Central memory CD4-positive, alpha-beta T cell (primary cell): Measurements from ENCODE around the gene VPS35L.
"Not testable (repeated sequence)": the region's sequence is repeated elsewhere in the genome, so short reads cannot be mapped to it uniquely, and the experiment has no call there.

Source experiments
- DNase-seq: peaks from one replicate; pipeline ENCODE4 v3.0.0; 2022

Gene VPS35L

DNA sequence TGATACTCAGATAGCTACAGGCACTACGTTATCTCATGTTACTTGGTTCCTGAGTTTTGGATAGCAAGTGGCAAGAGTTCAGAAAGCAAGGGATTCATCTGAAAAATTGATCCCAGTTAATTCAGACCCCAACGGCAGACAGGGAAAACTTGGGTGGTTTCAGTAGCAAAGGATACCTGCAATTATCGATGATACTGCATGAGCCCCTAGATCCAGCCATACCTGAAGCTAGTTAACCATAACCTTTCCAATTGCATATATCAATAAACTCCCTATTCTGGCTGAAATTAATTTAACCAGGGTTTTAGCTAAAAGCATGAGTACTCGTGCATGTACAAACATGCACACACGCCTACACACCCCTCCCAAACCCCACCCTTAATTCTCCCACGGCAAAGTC lies 158.2 kb downstream of the VPS35L start:
- DNase-seq = no peak

DNA sequence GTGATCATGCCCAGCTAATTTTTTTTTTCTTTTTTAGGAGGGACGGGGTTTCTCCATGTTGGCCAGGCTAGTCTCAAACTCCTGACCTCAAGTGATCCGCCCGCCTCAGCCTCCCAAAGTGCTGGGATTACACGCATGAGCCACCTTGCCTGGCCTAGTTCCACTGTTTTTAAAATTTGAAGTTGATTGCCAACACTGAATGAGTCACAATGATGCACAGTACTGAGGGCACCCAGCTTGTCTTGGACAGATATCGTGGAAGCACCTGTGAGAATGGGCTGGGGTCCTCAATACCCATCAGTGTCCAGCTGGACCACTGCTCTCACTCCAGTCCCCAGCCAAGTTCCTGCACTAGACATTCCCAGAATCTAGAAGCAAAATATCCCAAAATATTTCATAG lies 160.1 kb downstream of the VPS35L start:
- DNase-seq = no peak

DNA sequence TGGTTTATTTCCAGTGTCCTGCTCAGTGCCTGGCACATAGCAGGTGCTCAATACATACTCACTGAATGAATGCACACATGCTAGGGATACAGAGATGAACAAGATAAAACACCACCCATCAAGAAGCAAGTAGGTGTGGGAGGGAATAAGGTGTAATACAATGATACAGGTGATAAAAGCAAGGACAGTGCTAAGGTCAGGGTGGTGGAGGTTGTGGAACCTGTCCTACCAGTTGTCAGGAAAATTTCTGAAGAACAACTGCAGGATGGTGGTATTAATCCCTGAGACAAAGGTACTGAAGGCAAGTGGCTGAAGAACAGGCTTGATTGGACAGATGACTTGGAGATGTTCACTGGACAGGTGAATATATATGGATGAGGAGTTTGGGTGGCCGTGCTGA lies 160.7 kb downstream of the VPS35L start:
- DNase-seq = no peak

DNA sequence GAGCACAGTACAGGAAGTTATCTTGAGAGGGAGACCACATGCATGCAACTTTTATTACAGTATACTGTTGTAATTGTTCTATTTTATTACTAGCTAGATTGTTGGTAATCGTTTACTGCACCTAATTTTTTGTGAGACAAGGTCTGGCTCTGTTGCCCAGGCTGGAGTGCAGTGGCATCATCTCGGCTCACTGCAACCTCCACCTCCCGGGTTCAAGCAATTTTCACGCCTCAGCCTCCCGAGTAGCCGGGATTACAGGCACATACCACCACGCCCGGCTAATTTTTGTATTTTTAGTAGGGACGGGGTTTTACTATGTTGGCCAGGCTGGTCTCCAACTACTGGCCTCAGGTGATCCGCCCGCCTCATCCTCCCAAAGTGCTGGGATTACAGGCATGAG lies 161.2 kb downstream of the VPS35L start:
- DNase-seq = not testable (repeated sequence)

DNA sequence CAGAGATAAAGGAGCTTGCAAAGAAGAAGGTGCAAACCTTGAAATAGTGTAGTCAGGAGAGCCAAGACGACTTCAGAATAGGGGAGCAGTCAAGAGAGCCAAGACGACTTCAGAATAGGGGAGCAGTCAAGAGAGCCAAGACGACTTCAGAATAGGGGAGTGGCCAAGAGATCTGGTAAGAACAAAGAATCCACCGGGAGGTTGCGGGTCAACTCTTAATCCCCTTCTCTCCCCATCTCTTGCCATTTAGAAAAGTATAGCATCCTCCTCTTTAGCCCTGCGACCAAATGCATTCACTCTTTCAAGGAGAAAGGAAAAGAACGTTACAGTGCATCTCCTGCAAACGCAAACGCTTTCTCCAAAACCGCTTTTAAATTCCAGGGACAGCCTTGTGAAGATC lies 161.8 kb downstream of the VPS35L start:
- DNase-seq = no peak

DNA sequence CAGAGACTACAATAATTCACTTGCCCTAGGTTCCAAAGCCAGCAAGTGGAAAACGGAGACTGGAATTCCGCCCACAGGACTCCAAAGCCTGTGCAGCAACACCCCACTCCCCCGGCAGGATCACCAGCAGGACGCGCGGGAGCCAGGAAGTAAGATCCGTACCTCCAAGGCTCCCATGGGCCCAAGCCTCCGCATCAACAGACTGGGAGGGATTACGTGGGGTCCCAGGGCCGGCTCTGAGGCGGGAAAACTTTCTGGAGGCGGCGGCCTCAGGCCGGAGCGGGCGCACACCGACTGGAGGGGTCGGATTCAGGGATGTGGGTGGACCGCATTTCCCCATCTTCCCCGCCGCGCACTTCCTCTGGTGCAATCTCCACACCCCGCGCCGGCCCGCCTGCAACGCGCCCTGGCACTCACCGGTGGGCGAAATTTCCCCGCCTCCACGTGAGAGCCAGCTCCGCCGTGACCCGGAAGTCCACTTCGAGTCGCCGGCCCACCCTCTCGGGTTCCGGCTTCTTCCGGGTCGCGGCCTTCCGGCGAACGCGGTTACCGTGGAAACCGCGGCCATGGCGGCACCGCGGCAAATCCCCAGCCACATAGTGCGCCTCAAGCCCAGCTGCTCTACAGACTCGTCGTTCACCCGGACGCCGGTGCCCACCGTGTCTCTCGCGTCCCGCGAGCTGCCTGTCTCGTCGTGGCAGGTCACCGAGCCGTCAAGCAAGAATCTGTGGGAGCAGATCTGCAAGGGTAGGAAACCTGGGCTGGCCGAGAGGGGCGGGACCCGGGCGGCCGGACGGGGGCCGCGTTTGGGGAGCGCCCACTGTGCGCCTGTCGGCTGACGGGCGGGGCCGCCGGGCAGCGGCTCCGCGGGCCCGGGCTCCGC lies 162.5 kb downstream of the VPS35L start, which contains the start of the genes IQCK and KNOP1:
Gene IQCK (plus strand): TSS at position 531 of the 883 bp plus-strand sequence. CDS start 36 bp downstream, at position 567.
Gene KNOP1 (minus strand): TSS at position 487 of the 883 bp plus-strand sequence. CDS start 3,192 bp downstream, outside the sequence.
- DNase-seq = peak; percentile 87

DNA sequence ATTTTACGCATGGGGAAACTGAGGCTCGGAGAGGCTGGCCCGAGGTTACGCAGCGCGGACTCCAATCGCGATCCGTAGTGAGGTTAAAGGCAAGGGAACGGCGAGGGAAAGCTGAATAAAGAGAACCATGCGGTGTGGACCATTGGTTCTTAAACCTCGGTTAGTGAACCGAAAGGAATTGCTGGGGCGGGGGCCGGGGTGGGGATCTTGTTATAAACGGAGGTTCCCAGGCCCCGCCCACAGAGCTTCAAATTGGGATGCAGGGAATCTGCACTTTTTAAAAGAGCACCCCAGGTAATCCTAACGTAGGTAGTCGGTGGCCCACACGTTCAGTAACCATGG lies 163.1 kb downstream of the VPS35L start:
- no peak for DNase-seq

DNA sequence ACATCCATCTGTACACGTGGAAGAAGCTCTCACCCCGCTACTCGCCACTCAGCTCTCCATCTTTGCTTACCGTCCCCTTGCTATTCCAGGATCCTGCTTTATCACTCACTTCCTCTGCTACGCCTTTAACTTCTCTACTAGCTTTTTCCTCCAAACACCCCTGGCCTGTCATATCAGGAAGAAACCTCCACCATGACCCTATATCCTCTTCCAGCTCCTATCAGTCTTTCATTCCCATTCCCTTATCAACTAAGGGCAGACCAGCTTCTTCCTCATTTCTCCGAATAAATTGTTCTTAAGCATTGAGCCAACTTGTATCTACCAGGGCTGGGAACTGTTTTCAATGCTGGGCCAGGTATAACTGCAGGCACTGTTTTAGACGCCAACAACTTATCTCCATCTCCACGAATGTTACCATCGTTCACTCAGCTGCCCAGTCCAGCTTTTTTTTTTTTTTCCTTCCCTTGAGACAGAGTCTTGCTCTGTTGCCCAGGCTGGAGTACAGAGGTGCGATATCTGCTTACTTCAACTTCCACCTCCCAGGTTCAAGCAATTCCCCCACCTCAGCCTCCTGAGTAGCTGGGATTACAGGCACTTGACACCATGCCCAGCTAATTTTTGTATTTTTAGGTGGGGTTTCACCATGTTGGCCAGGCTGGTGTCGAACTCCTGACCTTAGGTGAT lies 166.9 kb downstream of the VPS35L start:
- DNase-seq = no peak

DNA sequence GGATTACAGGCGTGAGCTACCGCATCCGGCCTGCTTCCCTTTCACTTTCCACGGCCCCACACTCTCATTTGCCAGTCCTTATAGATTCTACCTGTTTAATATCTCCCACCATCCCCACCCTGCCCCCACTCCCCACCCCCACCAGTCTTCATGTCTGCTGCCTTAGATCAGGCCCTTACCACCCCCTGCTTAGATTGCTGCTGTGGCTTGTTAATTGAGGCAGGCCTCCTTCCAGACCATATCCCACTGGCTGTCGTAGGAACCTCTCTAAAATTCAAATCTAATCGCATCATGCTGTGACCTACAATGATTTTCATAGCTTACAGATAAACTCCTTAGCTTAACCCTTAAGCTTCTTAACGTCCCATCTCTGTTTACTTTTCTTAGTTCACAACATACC lies 167.5 kb downstream of the VPS35L start:
- no peak for DNase-seq

DNA sequence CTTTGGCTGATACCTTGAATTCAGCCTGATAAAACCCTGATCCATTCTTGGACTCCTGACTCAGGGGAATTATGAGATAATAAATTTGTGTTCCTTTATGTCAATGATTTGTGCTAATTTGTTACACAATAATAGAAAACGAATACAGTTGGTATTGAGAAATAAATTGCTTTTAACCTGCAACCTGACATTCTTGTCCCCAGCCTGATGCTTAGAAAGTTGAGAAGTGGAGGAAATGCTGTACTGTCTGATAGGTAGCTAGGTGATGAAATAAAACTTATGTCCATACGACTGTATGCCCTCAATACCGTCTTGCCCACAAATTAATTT lies 173.1 kb downstream of the VPS35L start:
- DNase-seq = no peak

DNA sequence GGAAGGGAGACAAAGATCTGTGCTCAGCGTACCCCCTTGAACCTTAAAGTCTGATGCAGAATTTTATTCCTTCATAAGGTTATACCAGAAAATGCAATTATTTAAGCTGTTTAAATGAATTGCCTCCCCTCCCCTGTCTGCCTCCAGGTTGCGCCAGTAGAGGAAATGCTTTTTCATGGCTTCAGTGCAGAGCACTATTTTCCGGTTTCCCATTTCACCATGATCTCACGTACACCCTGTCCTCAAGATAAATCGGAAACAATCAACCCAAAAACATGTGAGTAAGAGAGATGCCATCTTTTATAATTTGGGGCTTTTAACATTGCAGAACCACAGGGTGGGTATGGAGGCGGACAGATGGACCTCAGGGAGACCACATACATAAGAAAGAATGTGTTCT lies 178.0 kb downstream of the VPS35L start:
- DNase-seq = no peak

DNA sequence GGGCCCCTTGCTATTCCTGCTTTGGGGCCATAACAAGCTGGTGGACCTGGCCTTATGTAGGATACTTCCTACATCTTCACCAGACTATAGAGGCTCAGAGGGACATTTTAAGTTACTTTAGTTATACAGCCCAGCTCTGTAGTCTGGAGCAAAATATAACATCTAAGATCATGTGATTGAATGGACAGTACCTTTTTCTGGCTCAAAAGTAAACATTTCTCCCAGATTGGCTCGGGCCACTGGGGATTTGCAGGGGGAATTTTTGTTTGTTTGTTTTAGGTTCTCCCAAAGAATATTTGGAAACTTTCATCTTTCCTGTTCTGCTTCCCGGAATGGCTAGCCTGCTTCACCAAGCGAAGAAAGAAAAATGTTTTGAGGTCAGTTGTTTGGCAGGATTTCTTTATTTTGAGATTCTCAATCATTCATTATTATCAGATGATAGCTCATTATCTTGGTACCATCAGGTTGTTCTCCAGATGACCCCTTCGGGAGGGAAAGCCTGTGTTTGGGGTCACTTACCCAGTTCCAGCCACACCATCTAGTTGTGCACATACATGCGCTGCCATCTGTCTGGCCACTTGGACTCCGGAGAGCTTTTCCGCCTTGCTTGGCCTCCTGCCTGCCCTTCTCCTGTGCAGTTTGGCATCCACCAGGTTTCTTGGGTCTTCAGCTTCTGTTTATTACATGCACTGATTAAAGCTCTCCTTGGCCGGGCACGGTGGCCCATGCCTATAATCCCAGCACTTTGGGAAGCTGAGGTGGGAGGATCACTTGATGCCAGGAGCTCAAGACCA lies 179.8 kb downstream of the VPS35L start:
- no peak for DNase-seq

DNA sequence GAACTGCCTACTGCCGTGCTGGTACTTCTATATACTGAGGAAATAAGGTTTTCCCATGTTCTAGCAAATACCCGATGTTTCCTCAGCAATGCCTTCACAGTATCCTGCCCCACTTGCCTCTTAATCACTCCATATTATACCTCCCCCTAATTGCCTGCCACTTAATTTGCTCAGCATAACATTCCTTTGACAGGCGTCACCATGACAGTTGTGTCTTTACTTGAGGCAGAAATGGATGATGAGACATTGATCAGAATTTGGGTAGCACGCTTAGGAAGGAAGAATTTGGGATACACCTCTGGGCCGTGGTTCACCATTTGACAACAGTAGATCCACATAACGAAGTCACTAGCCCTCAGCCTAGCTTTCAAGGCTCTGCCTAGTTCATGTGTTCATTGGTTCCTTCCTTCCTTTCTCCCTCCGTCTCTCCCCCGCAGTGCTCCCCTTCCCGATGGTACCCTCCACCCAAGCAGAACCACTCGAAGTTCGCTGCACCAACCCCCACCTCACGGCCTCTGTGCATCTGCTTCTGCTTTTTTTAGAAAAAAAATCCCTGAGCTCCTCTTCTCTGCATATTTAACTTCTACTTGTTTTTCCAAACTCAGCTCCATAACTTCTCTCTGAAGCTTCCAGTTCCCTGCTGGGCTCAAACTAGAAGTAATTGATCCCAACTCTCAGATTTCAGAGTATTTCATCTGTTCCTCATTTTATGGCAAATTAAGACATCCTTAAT lies 182.0 kb downstream of the VPS35L start:
- DNase-seq = no peak

DNA sequence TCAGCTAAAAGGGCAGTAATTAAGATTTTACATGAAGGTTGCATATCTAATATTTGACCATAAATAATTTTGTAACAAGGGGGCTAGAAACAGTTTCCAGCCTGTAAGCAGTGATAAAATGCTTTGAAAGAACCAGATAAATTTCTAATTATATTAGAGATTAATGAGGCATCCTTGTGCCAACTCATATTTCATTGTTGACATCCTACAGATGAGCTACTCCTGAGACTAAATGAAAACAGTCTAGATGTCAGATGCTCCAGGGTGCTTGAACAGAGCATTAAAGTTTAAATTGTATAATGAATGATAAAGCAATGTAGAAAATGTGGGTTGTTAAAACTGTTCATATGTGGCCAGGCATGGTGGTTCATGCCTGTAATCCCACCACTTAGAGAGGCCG lies 185.9 kb downstream of the VPS35L start:
- DNase-seq = no peak

DNA sequence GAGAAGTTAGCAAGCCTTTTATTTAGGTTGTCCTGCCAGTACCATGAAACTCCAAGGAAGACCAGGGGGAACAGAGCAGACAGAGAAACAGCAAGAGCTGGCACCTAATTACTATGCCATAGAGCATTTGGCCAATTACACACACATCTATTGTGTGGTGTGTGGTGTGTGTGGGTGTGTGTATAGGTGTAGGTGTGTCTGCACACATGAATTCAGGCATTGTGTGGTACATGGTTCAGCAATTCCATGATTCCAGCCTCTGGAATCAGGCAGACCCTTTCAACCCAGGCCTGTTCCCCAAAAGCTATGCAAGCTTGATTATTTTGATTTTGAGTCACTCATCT lies 188.3 kb downstream of the VPS35L start:
- no peak for DNase-seq

DNA sequence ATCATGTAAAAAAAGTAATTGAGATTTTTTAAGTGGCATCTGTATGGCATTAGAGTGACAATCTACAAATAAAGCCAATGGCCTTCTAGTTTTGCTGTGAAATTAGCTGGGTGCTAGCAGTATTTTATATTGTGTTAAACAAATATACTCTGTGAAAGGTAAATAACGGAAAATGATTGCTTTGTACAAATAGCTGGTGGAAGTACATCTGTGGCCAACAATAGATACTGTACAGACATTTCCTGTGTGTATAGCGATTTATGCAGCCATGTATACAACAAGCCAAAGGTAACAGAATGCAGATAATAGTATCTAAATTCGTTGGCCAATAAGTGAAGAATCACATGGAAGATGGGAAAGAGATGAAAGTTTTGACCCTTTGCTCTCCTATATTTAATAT lies 189.2 kb downstream of the VPS35L start:
- DNase-seq = no peak

DNA sequence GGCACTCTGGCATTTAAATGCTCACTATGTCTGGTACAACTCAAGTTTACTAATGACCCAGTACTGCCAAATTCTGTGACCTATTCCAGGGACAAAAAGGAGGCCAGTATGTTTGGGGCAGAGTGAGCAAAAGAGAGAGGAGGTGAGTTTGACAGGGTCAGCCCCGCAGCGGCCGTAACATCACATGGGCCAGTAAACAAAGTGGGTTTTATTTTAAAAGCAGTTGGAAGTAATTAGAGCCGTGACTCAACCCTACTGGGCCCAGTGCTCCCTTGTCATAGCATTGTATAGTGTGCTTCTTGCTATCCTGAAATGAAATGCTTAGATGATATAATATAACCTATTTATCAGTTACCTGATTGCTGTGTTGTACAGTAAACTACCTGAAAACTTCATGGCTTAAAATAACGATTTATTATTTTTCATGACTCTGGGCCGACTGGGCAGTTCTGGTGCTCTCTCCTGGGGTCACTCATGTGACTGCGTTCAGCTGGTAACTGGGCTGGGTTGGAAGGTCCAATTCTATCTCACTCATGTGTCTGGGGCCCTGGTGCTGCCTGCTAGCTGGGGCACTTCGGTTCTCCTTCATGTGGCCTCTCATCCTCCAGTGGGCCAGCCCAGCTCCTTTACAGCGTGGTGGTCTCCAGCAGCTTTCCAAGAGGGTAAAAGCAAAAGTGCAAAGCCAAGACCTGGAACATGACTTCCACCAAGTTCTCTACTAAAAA lies 189.9 kb downstream of the VPS35L start:
- DNase-seq = no peak

DNA sequence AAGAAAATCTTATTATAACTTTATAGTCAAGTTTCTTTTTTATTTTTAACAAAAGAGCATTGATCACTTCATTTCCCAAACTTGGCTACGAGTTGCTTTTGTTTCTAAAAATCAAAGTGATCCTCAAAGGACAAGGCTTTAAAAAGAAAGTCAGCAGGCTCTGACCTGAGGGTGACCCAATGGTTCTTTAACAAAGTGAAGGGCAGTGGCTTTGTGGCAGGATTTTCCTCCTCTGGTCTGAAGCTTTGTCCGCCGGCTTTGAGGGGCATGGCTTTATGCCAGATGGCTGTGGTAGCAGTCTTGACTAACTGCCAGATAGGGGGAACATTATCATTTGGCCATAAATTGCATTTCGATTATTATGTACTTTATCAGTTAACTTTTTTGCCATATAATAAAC lies 191.1 kb downstream of the VPS35L start:
- no peak for DNase-seq

DNA sequence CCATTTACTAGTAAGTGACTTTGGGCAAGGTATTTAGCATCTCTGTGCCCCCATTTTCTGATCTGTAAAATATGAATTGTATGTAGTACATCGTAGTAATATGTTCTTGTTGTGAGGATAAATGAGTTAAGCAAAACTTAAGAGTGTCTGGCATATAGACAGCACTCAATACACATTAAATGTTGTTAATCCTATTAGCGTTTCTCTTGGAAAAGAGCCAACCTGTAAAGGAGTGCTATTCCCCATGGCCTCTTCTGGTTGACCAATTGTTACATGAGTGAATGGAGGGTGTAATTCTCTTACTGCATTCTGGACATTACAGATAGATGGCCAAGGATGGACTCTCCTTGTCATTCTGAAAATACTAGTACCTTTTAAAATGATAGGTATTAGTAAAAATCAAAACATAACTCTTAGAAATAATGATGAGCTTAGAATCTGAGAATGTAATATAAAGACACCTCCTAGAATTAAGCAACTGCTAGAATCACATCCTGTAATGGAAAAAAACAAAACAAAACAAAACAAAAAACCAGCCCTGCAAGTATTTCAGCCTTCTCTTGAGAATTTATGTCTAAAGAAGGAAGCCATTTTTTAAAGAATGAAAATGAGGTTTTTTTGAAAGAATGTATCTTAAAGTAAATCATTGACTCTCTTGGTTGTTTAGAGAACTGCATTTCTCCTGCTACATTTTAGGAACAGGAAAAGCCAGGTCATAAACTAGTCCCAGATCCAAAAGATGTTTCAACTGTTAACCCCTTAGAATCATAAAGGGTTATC lies 193.1 kb downstream of the VPS35L start:
- DNase-seq = no peak

DNA sequence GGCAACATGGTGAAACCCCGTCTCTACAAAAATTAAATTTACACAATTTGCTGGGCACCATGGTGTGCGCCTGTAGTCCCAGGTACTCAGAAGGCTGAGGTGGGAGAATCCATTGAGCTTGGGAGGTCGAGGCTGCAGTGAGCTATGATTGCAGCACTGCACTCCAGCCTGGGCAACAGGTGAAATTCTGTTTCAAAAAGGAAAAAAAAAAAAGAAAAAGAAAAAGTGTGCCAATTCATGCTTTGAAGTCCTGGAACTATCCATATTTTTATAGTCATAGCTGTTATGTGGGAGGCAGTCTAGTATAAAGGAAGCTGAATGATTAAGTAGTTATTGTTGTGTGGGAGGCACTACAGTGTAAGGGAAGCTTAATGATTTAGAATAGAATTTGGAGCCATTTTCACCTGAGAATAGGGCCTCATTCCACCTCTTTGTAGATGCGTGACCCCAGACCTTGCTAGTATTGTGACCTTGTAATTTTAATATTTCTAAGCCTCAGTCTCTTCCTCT lies 194.1 kb downstream of the VPS35L start:
- no peak for DNase-seq
